CD4-positive, alpha-beta T cell treated with Interleukin-17A for 1 hour (primary cell): ENCODE results near the gene LENG1.
"Not testable (repeated sequence)": the region's sequence is repeated elsewhere in the genome, so short reads cannot be mapped to it uniquely, and the experiment has no call there.

Experiments
- DNase-seq: peaks from one replicate; pipeline ENCODE4 v3.0.0-alpha.2; 2020

Gene LENG1

DNA sequence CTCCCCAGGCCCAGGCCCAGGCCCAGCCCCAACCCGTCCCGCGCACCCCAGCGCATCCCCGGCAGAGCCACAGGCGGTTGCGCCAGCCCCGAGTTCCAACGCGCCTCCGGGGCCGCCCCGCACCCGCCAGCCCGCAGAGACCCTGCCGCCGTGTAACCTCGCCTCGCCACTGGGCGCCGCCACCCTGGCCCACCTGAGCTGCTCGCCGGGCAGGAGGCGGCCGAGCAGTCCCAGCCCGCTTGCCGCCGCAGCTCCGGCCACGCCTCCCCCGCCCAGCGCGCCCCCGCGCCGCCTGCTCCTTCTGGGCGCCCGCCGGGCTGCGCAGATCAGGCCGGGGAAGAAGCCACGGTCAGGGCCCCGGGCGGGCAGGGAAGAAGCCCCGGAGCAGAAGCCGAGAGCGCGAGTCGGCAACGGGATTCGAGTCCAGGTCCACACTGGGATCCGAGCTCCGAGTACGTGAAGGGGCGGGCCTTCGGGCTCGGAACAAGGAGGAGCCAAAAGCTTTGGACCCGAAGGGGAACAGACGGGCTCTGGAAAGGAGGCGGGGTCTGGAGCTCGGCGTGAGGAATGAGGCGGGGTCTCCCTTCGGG, 29.7 kb upstream of the LENG1 start, which contains the start of gene MBOAT7:
Gene MBOAT7, minus strand, starts transcription at position 436 of the 590 bp plus-strand sequence. CDS start 1,072 bp downstream, outside the sequence.
- no peak for DNase-seq

DNA sequence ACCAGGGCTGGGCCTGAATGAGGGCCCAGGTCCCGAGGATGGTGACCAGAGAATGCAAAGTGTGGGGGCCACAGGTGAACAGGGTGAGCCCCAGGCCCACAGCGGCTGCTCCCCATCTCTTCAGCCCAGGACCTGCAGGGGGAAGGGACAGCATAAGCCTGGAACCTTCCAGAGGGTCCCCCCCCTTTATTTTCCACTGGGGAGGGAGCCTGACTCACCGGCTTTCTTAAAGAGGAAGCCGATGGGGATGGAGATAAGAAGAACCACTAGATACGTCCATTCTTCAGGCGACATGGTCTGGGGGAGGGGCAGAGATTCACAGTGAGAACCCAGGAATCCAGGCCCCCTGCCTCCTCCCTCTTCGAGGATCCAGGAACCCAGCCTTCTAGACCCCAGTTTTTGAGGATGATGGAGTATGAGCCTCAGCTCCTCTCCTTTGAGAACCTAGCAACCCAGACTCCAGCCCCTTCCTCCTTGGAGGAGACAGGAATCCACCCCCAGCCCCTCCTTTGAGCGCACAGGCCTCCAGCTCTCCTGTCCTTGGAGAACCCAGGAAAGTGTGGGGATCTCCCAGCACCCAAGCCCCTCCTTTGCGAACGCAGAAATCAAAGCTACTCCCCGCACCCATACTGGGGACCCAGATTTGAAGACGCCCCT, 28.8 kb upstream of the LENG1 start:
- peak; percentile 70 for DNase-seq

DNA sequence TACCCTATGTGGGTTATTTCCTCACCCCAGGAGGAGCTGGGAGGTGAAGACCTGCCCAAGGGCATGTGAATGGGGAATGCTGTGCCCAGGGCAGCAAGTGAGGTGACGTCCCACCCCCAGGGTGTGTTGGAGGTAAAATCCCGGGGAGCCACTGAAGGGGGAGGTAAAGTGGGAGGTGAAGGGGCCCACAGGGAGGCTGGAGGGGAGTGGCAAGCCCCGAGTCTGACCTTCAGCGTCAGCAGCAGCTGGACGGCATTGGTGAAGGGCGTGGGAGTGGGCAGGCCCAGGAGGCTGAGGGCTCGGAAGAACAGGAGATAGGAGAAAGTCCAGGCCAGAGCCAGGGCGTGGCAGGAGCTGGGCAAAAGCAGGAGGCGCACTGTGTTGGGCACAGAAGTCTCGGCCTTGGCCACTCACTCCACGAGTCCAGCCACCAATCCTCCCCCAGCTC, 27.4 kb upstream of the LENG1 start:
- DNase-seq: no peak

DNA sequence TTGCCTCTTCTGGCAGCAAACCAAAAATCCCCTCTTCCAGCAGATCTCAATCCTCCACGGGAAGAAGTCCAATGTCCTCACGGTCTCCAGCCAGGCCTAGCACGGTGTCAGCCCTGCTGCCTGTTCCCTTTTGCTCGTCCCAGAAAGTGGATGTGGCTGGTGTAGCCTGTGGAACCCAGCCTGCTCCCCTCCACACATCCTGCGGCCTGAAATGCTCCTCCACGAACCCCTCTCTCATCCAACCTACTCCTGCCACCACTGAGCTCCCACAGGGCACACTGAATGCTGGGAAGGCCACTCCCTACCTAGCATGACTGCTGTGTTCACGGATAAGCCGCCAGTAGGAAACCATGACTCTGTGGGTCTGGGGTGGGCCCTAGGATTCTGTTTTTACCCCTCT, 26.8 kb upstream of the LENG1 start:
- DNase-seq: no peak

DNA sequence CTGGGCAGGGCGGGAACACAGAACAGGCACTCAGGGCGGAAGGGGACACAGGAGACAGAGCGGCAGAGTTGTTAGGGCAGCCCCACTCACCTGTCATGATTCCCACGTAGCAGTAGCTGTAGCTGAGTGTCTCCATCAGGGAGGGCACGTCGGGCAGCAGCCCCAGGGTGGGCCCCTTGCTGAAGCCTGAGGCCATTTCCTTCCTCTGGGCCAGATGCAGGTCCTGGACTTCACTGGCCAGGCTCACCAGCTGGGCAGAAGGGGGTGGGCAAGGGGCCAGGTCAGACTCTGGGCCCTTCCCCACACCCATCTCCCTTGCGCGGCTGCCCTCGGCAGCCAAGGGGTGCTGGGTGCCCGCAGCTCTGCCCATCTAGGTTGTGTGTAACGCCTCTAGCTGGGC, 23.9 kb upstream of the LENG1 start:
- no peak for DNase-seq

DNA sequence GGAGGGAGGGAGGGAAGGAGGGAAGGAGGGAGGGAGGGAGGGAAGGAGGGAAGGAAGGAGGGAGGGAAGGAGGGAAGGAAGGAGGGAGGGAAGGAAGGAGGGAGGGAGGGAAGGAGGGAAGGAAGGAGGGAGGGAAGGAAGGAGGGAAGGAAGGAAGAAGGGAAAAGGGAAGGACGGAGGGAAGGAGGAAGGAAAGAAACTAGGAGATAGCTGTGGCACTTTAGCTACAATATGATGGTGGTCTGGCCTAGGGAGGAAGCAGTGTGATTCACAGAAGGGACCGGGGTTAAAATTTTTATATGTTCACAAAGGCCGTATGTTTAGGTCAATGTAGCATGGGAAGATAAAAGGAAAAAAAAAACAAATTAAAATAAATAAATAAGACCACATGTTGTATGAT, 22.4 kb upstream of the LENG1 start:
- not testable (repeated sequence) for DNase-seq

DNA sequence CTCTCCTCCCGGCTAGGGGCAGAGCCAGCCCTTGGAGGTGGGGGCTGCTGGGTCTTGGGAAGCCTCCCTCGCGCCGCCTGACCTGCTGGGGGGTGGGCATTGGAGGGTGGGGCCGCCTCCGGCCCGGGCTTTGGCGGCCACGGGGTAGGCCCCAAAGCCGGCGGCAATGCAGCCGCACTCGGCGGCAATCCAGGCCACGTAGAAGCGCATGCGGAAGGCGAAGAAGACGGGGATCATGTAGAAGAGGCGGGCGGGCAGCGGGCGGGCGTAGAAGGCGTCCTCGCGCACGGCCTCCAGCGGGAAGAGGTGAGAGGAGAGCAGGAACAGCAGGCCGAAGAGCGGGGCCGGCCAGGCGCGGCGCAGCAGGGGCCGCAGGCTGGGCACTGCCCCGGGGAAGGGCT, 21.2 kb upstream of the LENG1 start:
- DNase-seq: no peak

DNA sequence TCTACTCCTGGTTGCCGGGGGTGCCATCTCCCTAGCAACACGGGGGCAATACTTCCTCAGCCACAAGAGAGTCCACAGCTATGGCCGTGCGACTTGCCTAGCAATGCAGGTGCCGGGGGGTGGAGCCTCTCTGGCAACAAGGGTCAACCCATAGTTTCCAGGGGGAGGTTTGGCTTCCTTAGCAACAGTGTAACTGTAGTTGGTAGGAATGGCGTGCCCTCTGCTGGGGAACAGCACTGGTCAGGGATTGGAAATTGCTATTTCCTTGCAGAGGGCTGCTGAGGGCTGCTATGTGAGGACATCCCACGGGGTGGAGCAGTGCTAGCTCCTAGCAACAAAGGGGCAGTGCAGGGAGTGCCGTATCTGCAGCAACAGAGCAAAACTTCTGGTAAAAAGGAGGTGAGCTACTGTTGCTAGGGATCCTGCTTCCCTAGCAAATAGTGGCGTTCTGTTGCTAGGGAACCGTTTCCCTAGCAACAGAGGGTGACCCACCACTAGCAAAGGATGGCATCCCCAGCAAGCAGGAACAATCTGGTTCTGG, 20.5 kb upstream of the LENG1 start:
- no peak for DNase-seq

DNA sequence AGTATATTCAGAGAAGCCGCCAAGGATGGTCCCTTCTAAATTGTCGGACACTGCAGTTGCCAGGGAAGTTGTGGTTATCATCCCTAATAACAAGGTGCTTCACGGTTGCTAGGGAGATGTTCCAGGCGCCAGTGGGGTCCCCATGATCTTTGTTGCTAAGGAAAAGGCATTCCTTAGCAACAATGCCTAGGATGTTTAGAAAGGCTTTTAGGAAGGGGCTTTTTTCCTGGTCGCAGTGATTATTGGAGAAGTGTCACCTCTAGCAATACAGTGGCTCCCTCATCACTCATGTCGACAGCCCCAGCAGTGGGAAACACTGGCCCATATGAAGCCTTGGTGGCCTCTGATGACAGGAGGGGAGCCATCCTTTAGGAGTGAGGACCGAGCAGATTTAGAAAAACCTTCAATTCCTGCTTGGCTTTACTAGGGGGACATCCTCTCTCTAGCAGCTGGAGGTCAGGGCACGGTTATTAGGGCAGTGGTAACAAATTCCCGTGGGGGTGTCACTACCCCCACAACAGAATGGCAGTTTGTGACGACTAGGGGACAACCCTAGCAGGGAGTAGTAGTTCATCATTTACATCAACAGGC, 19.8 kb upstream of the LENG1 start:
- DNase-seq: no peak

DNA sequence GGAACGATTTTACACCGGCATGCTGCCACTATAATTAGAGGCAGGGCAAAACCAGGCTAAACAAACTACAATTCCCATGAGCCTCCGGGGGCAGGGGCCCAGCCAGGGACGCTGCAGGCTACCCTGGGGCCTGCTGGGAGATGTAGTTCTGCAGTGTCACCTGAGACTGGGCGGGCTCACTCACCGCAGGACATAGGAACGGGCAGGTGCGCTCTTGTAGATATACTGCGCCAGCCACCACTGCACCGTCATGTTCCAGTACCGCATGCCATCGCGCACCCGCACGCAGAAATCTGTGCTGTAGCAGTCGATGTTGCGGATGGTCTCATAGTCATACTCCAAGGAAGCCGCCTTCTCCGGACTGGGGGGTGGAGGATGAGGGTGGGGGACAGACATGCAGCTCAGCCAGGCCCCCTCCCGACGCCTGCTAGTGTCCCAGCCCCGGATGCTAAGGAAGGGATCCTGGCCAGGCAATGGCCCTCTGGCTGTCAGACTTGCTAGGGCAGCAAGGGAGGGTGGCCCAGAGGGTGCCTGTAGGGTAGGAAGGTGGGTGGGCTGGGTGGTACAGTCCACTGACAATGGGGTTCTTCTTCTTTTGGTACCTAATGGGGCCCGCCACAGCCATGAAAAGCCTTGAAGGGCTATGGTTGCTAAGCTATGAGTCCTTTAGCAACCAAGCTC, 19.2 kb upstream of the LENG1 start:
- peak; percentile 57 for DNase-seq

DNA sequence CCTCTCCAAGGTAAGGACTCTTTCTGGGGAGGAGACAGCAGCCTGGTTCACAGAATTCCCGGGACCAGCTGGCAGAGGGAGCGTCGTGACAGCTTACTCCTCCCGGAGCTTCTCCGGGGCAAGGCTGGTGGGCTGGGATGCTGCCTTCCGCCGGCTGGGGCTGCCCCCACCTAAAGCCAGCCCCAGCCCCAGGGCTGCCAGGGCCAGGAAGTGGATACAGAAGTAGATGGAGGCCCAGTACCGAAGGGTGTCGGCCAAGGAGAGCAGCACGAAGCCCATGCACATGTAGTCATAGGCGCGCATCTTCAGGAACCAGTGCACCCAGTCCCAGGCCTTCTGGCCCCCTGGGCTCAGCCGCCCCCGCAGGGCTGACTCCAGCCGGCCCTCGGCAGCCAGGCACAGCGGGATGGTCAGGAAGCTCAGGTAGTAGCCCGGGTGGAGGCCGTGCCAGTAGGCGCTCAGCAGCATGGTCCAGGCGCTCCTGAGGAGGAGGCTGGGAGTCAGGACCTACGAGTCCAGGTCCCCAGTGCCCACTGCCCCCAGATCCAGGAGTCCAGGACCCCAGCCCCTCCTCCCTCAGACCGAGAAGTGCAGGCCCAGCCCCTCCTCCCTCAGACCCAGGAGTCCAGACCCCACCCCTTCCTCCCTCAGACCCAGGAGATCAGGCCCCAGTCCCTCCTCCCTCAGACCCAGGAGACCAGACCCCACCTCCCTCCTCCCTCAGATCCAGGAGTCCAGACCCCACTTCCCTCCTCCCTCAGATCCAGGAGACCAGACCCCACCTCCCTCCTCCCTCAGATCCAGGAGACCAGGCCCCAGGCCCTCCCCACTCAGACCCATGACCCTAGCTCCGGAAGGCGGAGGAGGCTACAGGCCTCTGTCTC, 14.7 kb upstream of the LENG1 start:
- DNase-seq: no peak

DNA sequence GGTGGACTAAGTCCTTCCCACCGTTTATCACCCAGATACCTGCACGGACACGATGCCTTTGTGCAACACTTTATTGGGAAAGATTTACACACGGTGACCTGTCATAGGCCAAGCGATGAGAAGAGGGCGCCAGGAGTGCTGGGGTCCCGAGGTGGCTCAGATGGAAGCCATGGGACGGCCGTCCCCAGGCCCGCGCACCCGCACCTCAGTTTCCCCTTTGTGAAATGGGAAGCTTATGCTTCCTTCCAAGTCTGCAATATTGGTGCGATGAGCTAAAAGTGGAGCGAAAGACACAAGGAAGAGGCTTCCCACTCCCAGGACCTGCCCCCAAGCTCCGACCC, 13.8 kb upstream of the LENG1 start:
- no peak for DNase-seq

DNA sequence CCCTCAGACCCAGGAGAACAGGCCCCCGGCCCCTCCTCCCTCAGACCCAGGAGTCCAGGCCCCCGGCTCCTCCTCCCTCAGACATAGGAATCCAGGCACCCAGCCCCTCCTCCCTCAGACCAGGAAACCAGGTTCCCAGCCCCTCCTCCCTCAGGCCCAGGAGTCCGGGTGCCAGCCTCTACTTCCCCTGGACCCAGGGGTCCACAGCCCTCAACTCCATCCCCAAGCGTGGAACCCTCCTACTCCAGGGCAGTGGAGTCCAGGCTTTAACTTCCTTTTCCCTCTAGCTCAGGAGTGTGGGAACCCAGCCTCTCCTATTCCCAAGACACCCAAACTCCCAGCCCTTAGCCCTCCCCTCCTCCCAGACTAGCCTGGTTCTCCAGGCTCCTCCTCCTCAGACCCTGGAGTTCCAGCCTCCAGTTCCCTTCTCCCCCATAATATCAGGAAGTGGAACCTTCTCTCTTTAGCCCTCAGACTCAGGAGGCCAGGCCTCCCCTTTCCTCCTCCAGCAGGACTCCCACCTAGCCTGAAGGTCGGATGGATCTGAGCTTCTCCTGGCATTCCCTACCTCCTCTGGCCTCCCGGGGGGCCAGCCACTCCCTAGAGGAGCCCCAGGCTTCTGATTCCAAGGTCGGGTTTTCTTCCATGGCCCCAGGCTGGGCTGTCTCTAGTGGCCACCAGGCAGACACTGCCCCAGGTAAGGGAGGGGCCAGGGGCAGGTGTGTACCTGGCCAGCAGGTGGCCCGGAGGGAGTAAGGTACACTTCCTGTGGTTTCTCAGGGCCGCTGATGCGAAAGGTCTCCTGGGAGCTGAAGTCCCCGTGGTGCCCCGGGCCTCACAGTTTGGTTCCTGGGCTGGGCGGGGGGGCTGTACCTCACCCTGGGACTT, 13.2 kb upstream of the LENG1 start, which contains the start of gene TMC4:
Gene TMC4, minus strand, starts transcription at position 690 of the 888 bp plus-strand sequence. Its CDS starts 43 bp downstream, at position 647.
- DNase-seq: peak; percentile 23

DNA sequence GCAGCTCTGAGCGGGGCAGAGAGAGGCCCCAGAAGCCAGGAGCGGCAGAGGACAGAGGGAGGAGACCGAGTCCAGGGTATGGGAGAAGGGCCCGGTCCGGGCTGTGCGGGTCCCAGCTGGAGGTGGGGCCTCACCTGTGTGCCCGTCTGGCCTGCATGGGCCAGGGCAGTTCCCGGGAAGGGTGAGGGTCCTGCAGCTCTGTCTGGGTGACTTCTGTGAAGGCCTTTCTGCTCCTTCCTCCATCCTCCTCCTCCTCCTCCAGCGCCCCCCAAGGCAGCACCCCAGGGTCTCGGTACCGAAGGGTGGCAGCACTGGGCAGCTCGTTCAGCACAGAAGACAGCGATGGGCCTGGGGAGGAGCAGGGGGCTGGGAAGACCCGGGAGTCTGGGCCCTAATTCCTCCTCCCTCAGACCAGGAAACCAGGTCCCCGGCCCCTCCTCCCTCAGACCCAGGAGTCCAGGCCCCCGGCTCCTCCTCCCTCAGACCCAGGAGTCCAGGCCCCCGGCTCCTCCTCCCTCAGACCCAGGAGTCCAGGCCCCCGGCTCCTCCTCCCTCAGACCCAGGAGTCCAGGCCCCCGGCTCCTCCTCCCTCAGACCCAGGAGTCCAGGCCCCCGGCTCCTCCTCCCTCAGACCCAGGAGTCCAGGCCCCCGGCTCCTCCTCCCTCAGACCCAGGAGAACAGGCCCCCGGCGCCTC, 12.4 kb upstream of the LENG1 start:
- DNase-seq: not testable (repeated sequence)

DNA sequence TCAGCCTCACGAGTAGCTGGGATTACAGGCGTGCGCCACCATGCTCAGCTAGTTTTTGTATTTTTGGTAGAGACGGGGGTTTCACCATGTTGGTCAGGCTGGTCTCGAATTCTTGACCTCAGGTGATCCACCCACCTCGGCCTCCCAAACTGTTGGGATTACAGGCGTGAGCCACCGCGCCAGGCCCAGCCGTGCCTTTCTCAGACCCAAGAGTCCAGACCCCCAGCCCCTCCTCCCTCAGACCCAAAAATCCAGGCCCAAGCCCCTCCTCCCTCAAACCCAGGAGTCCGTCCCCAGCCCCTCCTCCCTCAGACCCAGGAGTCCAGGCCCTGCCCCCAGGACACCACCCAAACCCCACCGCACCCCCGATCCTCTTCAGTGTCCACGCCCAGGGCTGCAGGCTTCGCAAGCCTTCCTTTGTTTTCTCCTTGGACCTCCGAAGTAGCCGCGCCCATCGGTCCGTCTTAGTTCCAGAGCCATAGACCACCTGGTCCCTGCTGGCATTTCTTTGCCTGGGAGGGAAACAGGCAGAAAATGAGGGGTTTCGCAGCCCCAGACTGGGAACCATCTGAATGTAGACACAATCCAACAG, 9.7 kb upstream of the LENG1 start:
- no peak for DNase-seq

DNA sequence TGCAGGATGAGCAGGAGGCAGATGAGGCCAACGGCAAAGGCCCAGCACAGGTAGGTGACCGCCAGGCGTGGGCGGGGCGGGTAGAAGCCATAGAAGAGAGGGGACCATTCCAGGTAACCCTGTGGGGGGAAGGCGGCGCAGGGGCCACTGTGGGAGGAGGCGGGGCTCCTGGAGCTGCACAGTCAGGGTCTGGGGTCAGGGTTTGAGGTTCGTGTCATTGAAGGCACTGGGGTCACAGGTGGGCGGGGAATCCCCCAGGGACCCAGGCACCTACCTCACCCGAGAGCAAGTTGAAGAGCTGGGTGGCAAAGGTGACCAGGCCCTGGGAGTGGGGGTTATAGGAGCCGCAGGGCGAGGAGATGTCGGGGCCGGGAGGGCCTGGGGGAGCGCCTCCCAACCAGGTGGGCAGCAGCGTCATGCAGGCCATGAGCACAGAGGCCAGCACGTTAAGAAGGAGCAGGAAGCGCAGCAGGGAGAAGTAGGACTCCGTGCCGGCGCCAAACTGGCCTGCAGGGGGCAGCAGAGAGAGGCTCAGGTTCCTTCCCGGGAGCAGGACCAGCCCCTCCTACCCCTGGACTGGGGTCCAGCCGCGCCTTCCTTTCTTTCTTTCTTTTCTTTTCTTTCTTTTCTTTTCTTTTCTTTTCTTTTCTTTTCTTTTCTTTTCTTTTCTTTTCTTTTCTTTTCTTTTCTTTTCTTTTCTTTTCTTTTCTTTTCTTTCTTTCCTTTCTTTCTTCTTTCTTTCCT, 8.8 kb upstream of the LENG1 start:
- peak; percentile 89 for DNase-seq

DNA sequence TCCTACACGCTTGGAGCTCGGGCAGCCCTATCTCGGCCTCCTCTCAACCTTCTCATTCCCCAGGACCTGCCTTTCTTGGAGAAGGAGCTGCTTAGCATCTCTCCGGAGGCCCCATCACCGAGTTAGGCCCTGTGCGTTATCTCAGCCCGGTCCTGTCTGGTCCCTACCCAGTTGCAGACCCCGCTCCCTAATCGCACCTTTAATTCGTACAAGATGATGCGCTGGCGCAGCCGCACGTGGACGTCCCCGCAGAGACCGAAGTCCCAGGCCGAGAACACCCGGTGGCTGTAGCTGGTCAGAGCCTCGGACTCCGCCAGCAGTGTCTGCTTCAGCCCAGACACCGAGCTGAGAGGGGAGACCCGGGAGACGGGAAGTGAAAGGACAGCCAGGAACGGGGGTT, 5.7 kb upstream of the LENG1 start:
- DNase-seq: no peak

DNA sequence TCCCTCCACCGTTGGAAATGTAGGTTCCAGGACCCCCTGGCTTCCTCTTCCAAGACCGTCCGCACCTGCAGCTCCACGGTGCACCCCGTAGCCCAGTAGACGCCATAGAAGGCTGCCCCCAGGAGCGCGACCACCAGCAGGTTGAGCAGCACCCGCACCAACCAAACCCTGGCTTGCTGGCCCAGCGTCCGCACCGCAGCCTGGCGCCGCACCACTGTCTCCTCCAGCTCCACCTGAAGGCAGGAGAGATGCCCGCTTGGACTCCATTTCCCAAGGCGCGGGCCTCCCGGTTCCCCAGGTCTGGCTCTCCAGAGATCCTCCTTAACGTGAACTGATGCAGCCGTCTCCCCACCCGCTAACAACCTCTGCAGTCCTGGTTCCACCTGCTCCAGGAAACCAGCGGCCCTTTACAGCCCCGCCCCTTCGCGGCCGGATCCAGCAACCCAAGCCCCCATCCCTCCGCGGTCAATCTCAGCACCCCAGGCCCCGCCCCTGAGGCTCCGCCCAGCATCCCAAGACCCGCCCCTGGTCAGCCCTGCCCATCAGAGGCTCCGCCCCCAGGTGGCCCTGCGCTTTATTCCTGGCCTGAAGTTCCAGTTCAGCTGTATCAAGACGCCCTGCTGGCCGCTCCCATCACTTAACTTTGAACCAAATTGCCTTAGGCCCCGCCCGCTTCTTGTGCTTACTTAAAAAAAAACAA, 5.0 kb upstream of the LENG1 start:
- DNase-seq: peak; percentile 82

DNA sequence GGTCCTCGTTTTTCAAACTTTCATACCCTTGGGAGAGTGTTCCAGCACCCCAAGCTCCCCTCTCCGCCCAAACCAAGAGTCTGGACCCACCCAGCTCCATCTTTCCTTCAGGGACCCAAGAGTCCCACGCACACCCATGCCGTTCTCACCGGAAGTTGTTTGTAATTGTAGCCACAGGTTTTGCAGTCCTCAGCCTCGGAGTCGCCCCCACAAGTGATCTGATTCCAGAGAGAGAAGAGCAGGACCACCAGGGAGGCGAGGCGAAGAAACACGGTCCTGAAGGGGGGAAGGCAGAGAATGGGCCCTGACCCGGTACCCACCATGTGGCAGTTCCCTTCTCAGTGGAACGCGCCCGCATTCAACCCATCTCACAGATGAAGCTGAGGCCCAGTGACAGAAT, 3.4 kb upstream of the LENG1 start:
- DNase-seq: no peak
